ENCODE measurements around the gene CDK18. TPM values are rescaled to one million over a fixed set of nuclear protein-coding genes. Genes with fewer than 3 reads are reported as not detected.

The CDK18 gene
- 1 to 10 TPM in 1 of 2 donors, under 1 TPM in 1; 0.91 to 3.0 TPM for total RNA-seq

DNA sequence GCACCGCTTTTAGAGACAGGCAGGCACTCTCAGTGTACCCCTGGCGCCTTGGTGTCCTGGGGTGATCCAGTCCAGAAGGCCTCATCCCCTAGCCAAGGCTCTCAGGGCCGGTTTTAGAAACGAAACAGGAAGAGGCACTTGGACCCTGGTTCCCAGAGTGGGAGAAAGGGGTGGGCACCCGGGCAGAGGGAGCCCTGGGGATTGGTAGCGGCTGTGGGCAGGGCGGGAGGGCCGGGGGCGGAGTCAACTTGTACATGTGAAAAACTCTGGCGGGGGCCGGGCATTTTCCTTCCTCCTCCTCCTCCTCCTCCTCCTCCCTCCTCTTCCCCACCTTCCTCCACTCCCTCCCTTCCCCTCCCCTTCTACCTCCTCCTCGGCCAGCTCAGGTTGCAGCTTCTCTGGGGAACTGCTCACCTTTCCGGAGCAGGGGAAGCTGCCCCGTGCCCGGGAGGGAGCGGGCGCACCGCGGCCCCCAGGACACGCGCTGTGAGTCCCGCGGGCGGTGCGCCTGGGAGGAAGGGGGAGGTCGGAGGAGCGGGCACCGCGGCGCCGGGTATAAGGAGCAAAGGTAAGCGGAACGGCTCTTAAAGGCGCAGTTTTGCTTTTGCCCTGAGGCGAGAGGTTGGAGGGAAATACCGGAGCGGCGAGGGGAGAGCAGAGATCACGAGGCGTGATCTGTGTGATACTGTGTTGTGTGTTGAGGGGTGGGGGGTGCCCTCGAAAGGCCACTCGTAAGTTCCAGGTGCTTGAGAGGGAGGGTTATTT is at the start of gene CDK18:
CDK18 (plus strand) TSS at position 359 of the 765 bp plus-strand sequence. CDS start 18,499 bp downstream, outside the sequence.
- no peaks in the 10 kb centered on the region for H3K4me1 Mint-ChIP-seq
- H3K27me3 Mint-ChIP-seq, result no peaks in the 10 kb centered on the region
- no peaks in the 10 kb centered on the region for H3K36me3 Mint-ChIP-seq (ENCODE audit: low read depth)
- H3K27ac Mint-ChIP-seq, result peak within 1 kb of the TSS; percentile 58
- peak within 1 kb of the TSS; percentile 76 for H3K4me3 Mint-ChIP-seq
- no peaks in the 10 kb centered on the region for H3K9me3 Mint-ChIP-seq
- ATAC-seq (replicated peaks), result peak; percentile 64

DNA sequence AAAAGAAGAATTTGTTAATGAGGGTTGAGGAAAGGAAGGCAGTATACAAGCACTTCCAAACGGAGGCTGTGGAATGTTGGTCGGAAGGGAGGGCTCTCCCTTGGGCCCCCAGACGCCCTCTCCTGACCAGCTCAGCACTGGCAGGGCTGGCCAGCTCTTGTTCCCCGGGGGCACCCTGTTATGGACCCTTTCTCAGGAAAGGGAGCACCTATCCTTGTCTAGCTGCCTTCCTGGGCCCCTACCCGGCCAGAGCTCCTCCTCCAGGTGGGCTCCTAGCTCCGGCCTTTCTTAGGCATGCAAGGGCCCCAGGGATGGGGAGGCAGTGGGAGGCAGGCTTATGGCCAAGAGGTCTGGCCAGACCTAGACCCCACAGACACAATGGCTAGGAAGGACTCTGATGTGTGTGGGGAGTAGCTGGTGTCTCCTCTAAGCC is 49.5 kb upstream of the CDK18 start:
- Mint-ChIP-seq H3K27me3 (peaks cover 60% of the 10 kb centered on the region), H3K4me3 (no peak overlapping the region), H3K9me3 (no peaks in the 10 kb centered on the region), H3K27ac (no peak overlapping the region), H3K4me1 (peaks cover 5% of the 10 kb centered on the region), H3K36me3 (ENCODE audit: low read depth) (no peaks in the 10 kb centered on the region)
- no peak for ATAC-seq (replicated peaks)

DNA sequence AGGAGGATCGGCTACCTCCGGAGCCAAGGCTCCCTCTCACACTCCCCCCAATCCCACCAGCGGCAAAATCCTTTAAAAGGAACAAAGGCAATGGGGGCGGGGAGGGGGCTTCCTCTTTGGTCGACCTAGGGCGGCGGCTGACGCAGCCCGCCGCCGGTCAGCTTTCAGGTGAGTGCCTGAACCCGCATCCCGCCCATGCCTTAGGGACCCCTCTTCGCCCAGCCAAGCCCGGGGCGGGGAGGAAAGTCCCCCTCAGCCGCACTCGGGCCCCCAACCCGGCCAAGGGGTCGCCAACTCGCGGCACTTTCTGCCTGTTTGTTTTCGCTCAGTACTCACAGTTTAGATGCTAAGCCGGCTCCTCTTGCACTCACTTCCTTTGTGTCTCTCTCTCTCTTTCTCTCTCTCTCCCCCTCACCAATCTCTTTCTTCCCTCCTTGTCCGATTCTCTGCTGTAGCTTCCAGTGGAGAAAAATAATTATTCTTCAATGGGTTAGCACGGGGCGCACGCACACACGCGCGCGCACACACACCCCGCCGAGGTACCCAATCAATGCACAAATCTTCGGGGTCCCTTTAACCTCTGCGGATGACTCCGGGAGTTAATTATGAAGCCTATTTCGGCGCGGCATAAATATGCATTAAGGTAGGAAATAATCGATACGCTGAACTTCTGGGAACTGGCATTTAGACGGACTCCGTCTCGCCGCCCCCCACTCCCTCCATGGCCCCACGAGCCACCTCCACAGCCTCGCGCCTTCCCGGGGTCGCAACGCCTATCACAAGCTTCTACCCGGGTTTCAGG is 48.7 kb upstream of the CDK18 start, which contains the start of gene BLACAT1:
BLACAT1 (minus strand) TSS at position 465 of the 802 bp plus-strand sequence.
- Mint-ChIP-seq H3K4me3 (peak within 1 kb of the TSS; percentile 61), H3K9me3 (no peaks in the 10 kb centered on the region), H3K27ac (no peak within 1 kb of the TSS), H3K36me3 (ENCODE audit: low read depth) (no peaks in the 10 kb centered on the region), H3K27me3 (peaks cover 61% of the 10 kb centered on the region), H3K4me1 (peaks cover 5% of the 10 kb centered on the region)
- ATAC-seq (replicated peaks), result no peak

DNA sequence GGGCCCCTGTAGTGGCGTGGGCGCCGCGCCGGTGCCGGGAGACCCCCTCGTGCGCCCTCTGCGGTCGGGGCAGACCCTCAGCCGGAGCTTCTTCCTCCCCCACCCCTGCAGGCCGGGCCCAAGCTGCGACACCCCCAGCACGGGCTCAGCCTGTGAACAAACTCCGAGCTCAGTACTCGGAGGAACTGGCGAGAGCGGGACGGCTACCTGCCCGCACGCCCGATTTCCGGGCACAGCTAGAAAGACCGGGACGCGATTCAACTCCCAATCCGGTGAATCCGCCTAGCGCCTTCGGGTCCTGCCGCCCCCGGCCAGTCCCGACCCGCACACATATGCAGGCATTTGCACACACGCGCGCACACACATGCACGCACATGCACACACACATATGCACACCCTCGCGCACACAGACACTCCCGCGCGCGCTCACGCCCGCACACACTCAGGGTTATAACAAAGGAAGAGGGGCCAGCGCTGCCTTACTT is 48.0 kb upstream of the CDK18 start:
- peaks cover 57% of the 10 kb centered on the region for H3K27me3 Mint-ChIP-seq

DNA sequence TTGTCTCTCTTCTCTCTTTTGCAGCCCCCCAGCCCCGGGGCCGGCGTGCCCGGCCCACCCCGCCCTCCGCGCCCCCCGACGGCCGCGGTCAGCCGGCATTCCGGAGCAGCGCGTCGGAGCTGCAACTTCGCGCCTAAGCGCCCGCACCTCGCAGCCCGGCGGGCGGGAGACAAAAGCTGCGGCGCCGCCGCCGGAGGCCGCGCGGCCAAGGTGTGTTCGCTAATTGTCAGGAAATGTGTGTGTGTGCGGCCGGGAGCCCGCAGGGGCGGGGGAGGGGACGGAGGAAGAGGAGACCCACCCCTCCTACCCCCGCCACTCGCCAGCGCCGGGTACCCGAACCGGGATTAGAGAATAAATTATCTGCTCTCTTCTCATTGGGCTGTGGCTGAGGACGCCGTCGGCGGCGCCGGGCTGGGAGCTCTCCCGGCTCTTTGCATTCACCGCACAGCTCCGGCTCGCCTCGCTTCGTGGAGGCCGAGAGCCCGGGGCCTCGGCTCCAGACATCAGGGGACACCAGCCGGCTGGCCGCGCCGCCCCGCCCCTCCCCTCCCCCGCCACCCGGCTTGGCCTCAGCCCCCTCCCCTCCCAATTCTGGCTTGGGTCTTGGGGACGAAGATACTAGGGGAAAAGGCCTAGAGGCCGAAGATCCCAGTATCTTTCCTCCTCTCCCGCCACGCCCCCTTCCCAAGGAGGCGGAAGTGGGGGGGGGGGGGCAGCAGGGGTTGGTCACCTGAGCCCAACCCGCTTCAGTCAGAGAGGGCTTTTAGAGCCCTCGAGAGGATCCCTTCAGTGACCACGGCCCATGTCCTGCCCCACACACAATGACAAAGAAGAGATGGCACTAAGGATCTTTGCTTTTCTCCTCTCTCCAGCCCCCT is 47.4 kb upstream of the CDK18 start:
- ATAC-seq (replicated peaks), result peak; percentile 18
- peak overlapping the region; percentile 61 for H3K4me3 Mint-ChIP-seq

More for the DNA sequence above, 48.0 kb upstream of the CDK18 start:
- no peaks in the 10 kb centered on the region for H3K9me3 Mint-ChIP-seq
- H3K4me3 Mint-ChIP-seq, result peak overlapping the region; percentile 61
- H3K27ac Mint-ChIP-seq, result no peak overlapping the region
- no peak for ATAC-seq (replicated peaks)
- no peaks in the 10 kb centered on the region for H3K36me3 Mint-ChIP-seq (ENCODE audit: low read depth)
- H3K4me1 Mint-ChIP-seq, result peaks cover 5% of the 10 kb centered on the region

DNA sequence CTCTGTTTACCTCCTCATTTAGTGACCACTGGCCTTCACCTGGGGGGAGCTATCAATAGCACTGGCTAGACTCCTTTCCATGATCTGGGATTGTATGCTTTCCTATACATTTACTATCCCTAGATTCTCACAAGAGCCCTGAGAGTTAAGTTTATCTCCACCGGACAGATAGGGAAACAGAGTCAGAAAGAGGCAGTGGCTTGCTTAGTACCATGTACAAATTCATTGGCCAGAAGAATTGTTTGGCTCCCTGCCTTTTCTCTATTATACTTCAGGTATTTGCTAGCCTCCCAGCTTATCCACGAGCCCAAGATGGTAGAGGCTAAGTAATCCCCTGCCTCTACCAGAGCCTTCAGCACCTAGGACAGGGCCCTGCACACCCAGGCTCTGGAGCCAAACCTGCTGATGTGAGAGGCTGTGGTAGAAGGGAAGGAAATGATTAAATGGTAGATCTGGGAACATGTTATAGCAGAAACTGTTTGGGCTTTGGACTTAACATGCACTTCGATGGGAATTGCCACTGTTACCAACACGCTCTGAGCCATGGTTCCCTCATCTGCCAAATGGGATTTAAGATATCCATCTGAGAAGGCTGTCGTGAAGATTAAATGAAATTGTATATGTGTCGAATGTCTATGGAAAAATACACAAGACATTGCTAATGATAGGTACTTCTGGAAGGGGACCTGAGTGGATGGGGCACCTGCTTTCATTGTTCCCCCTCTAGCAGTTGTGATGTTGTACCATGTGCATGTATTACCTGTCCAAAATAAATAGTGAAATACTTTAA is 45.5 kb upstream of the CDK18 start:
- no peak overlapping the region for H3K27ac Mint-ChIP-seq
- no peaks in the 10 kb centered on the region for H3K9me3 Mint-ChIP-seq
- no peaks in the 10 kb centered on the region for H3K36me3 Mint-ChIP-seq (ENCODE audit: low read depth)
- peaks cover 5% of the 10 kb centered on the region for H3K4me1 Mint-ChIP-seq
- no peak overlapping the region for H3K4me3 Mint-ChIP-seq
- ATAC-seq (replicated peaks), result no peak
- H3K27me3 Mint-ChIP-seq, result peaks cover 39% of the 10 kb centered on the region

More for the DNA sequence above, 47.4 kb upstream of the CDK18 start:
- H3K27me3 Mint-ChIP-seq, result peaks cover 54% of the 10 kb centered on the region
- H3K9me3 Mint-ChIP-seq, result no peaks in the 10 kb centered on the region
- peaks cover 5% of the 10 kb centered on the region for H3K4me1 Mint-ChIP-seq
- H3K27ac Mint-ChIP-seq, result no peak overlapping the region
- no peaks in the 10 kb centered on the region for H3K36me3 Mint-ChIP-seq (ENCODE audit: low read depth)

DNA sequence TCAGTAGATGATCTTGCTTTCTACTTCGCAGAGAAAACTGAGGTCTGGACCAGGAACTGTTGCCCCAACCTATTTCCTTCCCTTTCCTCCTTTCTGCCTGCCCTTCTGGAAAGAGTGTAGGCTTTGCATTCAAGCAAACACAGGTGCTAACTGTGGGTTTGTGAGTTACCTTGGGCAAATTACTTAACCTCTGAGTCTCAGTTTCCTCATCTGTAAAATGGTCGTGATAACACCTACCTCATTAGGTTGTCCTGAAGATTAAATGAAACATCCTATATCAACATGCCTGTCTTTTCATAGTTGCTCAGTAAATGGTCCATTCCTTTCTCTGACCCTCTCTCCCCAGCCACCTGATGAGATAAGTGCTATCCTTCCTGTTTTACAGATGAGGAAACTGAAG is 39.1 kb upstream of the CDK18 start:
- H3K27ac Mint-ChIP-seq, result no peak overlapping the region
- no peaks in the 10 kb centered on the region for H3K36me3 Mint-ChIP-seq (ENCODE audit: low read depth)
- no peaks in the 10 kb centered on the region for H3K9me3 Mint-ChIP-seq
- no peak overlapping the region for H3K4me3 Mint-ChIP-seq
- no peak for ATAC-seq (replicated peaks)
- no peaks in the 10 kb centered on the region for H3K4me1 Mint-ChIP-seq
- peaks cover 28% of the 10 kb centered on the region for H3K27me3 Mint-ChIP-seq

DNA sequence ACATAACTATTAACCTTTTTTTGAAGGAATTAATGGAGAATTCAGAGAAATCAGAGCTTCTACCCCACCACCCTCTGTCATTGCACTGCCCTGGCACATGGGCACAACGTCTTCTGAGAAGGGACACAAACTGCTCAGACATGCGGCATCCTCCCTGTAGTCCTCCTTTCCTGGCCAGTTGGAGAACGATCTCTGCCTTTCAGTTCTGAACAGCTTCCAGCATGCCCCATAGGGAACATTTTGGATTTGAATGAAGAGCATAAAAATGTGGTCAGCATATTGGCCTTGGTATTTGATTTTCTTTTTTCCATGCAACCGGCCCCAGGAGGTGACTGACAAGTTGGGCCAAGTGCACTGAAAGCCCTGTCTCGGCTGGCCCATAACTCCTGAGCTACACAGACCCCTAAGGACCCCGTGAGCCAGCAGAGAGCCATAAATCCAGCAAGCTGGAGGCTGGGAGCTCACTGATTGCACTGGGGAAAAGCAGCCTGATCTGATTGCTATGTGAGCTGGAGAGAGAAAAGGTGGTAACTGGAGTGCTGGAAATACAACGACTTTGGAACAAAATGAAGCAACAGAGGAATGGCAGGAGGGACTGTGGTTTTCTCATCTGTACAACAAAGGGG is 37.8 kb upstream of the CDK18 start:
- H3K4me1 Mint-ChIP-seq, result no peaks in the 10 kb centered on the region
- no peaks in the 10 kb centered on the region for H3K36me3 Mint-ChIP-seq (ENCODE audit: low read depth)
- H3K27me3 Mint-ChIP-seq, result peaks cover 28% of the 10 kb centered on the region

DNA sequence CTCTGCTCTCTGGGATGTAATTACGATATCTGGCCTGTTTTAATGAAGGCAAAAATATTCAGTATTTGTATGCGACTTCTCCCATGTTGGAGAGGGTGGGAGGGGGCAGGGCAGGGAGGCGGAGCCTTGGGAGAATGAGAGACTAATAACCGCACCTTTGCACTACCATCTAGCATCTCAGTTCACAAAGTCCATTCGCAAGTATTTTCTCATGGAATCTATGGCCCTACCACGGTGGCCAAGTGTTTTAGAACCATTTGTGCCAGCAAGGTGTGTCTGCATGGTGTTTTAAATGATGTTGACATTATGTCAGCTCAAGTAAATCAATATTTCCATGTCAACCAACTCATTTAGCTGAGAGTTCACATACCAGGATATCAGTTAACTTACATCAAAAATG is 34.3 kb upstream of the CDK18 start:
- no peak for ATAC-seq (replicated peaks)
- H3K27me3 Mint-ChIP-seq, result peaks cover 49% of the 10 kb centered on the region

More for the DNA sequence above, 37.8 kb upstream of the CDK18 start:
- no peak for ATAC-seq (replicated peaks)
- no peaks in the 10 kb centered on the region for H3K9me3 Mint-ChIP-seq
- no peak overlapping the region for H3K4me3 Mint-ChIP-seq
- no peak overlapping the region for H3K27ac Mint-ChIP-seq

DNA sequence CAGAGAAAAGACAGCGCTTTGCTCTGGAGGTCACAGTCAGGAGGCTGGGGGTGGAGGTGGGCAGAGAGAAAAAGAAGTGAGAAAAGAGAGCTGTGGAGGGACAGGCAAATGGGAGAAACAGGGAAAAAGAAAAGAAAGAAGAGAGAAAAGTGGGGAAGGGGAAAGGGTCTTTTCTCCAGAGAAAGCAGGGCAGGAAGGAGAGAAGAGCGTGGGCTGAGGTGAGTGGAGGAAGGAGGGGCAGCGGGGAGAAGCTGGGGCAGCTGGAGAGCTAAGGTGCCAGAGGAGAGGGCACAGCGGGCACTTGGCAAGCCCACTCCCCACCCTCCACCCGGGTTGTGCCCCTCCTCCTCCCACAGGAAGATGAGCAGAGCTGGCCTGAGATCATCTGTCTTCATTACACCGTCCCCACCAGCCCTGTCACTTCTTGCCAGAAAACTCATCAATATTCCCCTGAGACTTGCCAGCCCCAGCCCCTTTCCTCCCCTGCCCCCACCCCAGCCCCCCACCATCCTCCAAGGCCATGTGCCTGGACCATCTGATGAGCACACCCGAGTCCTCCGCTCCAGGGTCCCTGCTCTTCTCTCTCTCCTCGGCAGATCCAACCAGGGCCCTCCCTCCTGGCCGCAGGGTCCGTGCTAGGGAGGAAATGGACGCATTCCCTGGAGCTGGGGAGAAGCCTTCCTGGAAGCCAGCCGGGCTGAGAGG is 31.6 kb upstream of the CDK18 start:
- no peak for ATAC-seq (replicated peaks)
- Mint-ChIP-seq H3K36me3 (ENCODE audit: low read depth) (no peaks in the 10 kb centered on the region), H3K4me3 (no peak overlapping the region), H3K27me3 (peaks cover 47% of the 10 kb centered on the region), H3K27ac (no peak overlapping the region), H3K9me3 (peaks cover 8% of the 10 kb centered on the region), H3K4me1 (no peaks in the 10 kb centered on the region)

More for the DNA sequence above, 34.3 kb upstream of the CDK18 start:
- Mint-ChIP-seq H3K36me3 (ENCODE audit: low read depth) (no peaks in the 10 kb centered on the region), H3K9me3 (peaks cover 7% of the 10 kb centered on the region), H3K27ac (no peak overlapping the region), H3K4me3 (no peak overlapping the region), H3K4me1 (no peaks in the 10 kb centered on the region)

DNA sequence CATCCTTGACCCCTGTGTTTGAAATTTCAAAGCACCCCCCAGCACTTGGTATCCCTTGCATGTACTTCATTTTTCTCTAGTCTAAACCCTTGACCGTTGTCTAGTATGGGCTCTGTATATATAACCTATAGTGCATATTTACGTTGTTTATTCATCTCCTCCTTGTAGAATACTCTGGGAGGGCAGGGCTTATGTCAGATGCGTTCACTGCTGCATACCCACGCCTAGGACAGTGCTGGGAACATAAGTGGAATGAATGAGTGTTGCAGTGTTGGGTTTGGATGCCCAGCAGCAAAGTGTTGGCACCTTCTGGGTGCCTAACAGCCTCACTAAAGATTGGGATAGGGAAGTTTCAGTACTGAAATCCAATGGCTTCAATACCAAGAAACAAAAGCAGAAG is 31.0 kb upstream of the CDK18 start:
- no peak overlapping the region for H3K4me3 Mint-ChIP-seq
- H3K9me3 Mint-ChIP-seq, result peaks cover 8% of the 10 kb centered on the region
- H3K27ac Mint-ChIP-seq, result no peak overlapping the region
- H3K27me3 Mint-ChIP-seq, result peaks cover 41% of the 10 kb centered on the region
- no peaks in the 10 kb centered on the region for H3K36me3 Mint-ChIP-seq (ENCODE audit: low read depth)
- no peaks in the 10 kb centered on the region for H3K4me1 Mint-ChIP-seq
- no peak for ATAC-seq (replicated peaks)

DNA sequence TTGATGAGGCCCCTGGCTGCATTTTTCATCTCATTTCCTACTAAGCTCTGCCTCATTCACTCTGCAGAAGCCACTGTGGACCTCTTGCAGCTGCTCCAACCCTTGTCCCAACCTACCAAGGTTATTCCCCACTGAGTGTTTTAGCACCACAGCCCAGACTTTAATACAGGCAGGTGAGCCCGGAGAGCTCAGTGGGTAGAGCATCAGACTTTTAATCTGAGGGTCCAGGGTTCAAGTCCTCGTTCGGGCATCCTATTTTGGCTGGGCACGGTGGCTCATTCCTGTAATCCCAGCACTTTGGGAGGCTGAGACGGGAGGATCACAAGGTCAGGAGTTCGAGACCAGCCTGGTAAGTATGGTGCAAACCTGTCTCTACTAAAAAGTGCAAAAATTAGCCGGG is 30.5 kb upstream of the CDK18 start:
- peaks cover 37% of the 10 kb centered on the region for H3K27me3 Mint-ChIP-seq
- no peak overlapping the region for H3K4me3 Mint-ChIP-seq
- H3K27ac Mint-ChIP-seq, result no peak overlapping the region
- peaks cover 8% of the 10 kb centered on the region for H3K9me3 Mint-ChIP-seq
- H3K4me1 Mint-ChIP-seq, result no peaks in the 10 kb centered on the region
- ATAC-seq (replicated peaks), result no peak
- no peaks in the 10 kb centered on the region for H3K36me3 Mint-ChIP-seq (ENCODE audit: low read depth)
